NCI-H128 (cell line): ENCODE results near the gene PGLYRP1.

Source experiments
- DNase-seq: peaks from one replicate; lab custom pipeline; 2025; ENCODE audit not compliant: unreplicated experiment; lab: John Stamatoyannopoulos, UW

PGLYRP1 gene

GRCh38 chr19:45971260-45971902 is 51.5 kb downstream of the PGLYRP1 start:
- no peak for DNase-seq

- DNase-seq, result no peak
Observed at GRCh38 chr19:45969676-45970075, 53.2 kb downstream of the PGLYRP1 start.
